Raji (cell line): ENCODE results near the gene PLD4.

ENCODE experiments used
- POLR2A ChIP-seq: IDR thresholded peaks from 2 replicates; pipeline ENCODE4 v1.6.1; 2011; ENCODE audit warnings: low read depth, low read length, control low read depth; ENCODE audit not compliant: insufficient read depth

Gene PLD4

DNA sequence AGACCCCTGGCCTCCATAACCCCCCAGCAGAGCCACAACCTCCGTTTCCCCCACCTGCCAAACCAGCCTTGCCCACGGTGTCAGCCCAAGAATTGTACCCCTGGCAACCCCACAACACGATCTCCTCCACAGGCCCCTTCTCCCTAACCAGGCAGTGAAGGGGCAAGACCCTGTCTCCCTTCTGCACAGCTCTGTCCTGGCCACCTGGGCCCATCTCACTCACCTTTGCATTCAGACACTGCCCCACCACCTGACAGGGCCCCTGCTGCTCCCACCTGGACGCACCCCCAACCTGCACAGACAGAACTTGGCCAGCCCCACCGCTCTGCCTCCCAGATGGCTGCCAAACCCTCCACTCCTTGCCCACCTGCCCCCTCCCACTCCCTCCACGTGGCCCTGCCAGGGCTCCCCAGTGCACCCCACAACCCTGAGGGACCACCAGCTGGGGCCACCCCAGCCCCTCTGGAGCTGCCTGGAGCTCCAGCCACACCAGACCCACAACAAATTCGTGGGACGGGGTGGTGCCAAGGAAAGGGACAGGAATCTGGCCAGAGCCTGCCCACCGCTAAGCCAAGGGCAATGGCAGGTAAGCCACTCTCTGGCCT is 41.7 kb downstream of the PLD4 start:
- no peak for TF ChIP-seq POLR2A

- TF ChIP-seq POLR2A: no peak
Measured at GRCh38 chr14:104966981-104967385, 42.3 kb downstream of the PLD4 start.

DNA sequence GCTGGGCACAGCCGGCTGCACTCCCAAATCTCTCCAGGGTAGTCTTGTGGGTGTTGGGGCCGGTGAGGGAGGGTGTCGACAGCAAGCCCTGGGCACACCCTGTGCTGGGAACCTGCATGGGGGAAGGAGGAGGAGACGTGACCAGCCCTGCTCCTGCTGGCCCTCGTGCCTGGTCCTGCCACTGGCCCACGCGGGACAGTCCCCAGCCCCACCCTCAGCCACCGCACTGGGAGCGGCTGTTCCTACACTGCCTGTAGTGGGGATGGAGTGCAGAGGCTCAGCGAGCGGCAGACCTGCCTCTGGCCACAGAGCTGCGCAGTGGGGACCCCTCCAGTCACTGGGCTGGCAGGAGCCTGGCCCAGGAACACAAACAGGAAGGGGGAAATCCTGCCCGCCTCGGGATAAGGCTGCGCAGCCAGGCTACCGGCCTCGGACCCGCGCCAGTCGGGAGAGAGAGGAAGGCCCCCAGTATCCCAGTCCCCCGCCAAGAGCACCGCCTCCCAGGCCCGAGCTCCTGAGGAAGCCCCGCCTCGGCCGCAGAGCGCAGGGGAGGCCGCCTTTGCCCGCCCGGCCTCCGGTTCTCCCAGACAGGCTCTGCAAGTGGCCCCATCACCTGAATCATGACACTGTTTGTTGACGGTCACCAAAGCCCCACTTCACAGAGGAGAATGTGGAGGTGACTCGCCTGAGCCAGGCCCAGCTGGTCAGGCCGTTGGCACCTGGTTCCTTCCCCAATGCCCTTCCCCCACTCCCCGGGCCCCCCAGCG is 42.9 kb downstream of the PLD4 start:
- no peak for TF ChIP-seq POLR2A

DNA sequence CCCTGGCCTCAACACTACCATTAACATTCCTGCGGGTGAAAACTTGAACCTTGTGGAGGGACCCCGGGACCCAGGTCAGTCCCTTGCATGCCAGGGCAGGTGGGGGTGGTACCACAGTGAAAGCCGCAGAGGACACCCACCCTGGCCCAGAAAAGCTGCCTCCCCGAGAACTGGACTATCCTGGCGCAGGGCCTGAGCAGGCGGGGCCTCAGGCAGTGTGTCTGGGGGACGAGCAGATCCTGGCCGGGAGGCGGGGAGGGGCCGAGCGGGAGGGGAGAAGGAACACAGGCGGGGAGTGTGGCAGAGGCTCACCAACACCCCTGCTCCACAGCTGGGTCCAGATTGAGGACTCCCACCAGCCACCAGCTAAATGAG is 43.5 kb downstream of the PLD4 start:
- TF ChIP-seq POLR2A: no peak

DNA sequence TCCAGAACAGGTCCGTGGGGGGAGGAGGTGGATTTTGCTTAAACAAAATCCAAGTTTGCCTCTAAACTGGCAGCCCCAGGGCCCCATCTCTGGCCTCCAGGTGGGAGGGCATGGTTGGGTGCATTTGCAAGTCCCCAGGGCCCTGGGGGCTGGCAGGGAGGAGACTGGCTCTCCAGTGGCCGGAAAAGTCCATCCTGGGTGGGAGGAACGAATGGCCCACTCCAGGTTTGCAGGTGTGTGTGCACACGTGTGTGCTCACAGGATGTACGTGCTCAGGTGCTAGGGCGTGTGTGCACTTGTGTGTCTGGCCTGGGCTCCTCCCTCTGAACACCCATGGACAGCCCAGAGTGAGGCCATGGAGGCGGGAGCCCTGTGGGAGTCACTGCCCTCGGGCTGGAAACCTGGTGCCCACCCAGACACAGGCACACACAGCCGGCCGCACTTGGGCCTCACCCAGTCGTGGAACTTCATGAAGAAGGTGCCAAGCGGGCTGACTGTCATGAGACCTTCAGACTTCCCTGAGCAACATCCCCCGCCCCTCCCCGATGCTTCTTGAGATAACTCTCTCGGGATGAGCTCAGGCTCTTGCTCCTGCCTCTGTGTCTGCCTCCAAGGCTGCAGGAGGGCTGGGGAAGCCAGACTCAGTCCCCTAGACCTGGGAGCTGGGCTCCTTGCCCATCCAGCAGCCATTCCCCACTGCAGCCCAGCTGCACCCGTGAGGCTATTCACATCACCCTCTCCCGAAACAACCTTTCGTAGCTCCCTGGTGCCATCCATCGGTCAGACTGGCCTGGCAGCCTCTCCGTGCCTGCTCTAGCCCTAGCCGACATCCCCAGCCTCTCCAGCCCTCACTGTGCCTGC is 44.1 kb downstream of the PLD4 start:
- no peak for TF ChIP-seq POLR2A

DNA sequence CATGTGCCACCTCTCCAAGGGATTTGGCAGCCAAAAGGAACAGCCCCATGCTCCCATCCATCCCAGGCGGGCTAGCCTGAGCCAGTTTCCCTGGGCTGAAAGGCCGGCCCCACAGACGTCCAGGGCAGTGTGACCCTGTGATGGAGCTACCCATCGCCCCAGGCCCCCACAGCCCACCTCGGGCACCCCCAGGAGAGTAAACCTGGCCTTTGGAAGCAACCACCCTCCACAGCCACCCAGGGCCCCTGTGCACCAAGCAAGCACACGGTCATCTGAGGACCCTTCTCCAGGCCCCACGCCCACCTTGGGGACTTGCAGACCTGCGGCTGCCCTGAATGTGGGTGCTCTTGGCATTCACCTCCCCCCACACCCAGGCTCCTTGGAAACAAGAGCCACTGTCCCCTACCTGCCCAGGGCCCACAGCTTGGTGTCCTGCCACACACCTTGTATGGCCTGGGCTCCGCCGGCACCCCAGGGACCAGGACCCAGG is 45.1 kb downstream of the PLD4 start:
- no peak for TF ChIP-seq POLR2A

DNA sequence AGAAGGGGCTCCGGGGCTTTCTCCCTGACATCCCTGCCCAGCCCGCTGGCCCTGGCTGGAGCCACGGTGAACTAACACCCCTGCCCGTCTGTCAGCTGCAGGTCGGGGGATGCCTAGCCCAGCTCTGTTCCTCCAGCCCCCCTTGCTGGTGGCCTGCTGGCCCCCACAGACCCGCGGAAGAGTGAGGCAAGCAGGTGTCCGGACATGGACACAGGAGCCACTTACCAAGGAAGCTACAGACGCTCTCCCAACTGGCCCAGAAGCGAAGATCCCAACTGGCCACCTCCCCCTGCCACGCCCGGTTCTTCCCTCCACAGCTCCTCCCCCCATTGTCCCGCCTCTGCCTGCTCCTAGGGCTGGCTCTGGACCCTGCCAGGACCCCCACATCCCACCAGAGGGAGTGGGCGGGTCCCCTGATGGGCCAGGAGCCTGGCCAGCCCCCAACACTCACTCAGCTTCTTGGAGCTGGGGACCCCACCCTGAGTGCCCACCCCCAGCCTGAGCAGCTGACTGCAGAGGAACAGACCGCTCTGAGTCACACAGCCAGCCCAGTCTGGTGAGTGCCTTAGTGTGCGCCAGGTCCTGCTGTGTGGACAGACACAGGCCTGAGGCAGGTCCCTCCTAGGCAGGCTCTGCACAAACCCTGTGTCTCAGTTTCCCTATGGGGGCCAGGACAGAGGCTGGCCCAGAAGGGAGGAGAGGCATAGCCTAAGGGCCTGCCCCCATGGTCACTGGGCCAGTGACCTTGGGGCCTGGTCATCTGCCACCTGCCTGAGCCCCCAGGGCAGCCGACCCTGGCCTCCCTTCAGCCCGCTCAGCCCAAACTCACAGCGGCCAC is 45.8 kb downstream of the PLD4 start:
- TF ChIP-seq POLR2A: no peak

DNA sequence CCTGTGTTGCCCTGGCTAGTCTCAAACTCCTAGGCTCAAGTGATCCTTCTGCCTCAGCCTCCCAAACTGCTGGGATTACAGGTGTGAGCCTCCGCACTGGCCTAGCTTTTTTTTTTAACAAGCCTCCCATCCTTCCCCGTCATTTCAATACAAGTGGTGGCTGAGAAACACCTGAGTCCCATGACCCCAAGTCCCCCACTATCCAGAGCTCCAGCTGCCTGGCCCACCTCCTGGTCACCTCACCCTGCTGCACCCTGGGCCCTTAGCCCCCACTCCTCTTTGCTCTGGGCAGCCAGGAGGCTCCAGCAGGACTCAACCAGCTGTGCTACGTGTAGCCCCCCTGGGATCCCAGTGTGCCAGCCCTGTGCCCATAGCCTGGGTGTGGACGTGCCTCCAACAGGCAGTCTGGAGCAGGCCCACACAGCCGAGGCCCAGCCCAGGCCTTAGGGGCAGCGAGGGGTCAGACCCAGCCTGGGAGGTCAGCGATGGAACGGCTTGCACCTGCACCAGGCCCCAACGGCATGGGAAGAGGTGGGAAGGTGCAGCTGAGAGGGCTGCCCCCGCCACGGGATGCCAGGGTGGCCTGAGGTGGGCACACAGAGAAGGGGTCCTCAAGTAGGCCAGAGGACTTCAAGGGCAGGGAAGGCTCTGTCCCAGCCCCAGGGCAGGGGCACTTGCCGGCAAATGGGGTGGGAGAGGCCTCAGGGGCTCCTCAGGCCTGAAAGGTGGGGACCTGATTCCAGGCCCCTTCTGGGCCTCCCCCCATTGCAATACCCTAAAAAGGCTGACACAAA is 47.0 kb downstream of the PLD4 start:
- TF ChIP-seq POLR2A: no peak

GRCh38 chr14:104972301-104973134 is 47.8 kb downstream of the PLD4 start:
- no peak for TF ChIP-seq POLR2A

GRCh38 chr14:104973135-104973384 is 48.4 kb downstream of the PLD4 start:
- no peak for TF ChIP-seq POLR2A

DNA sequence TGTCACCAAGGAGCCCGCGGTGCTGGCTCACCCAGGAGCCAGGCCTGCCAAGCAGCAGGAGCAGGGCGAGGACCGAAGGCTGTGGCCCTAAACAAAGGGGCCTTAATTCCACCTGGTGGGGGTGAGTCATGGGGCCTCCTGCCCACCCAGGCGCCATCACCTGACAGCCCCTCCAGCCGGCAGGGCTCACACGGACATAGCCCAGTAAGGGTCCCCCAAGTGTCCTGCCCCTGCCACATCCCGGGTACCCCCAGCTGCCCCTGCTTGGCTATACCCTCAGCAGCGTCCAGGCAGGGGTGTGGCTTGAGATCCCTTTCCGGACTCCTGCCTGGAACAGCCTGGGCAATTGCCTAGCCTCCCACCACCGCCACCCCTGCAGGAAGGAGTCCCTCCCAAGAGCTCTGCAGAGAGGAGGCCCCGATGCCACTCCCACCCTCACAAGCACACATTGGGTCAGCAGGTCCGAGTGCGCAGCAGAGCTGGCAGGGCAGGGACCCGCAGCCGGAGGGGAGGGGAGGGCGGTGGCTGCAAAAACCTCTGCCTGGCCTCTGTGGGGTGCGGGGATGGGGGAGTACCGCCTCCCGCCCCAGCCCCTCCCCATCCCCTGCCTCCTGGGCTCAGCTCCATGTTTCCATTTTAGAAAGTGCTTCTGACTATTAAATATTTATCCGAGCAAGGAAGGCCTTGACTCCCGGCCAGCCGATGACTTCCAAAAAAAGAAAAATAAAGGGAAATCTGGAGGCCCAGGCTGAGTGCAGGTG is 48.9 kb downstream of the PLD4 start:
- TF ChIP-seq POLR2A: no peak

DNA sequence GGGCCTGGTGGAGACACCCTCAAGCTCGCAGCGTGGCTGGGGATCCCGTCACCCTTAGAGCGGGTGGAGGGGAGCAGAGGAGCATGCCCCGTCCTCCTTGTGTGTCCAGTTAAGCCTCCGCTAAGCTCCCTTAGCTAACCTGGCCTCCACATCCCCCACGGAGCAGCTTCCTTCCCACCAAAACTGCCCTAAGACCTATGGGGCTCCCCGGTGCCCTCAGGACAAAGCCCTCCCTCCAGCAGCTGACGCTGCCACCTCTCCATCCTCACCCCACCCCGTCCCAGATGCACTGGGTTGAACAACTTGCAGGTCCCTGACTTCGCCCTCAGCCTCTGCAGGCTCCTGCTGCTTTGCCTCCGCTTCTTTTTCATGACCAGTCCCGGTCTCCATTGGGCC is 49.5 kb downstream of the PLD4 start:
- no peak for TF ChIP-seq POLR2A
